H1 (cell line): ENCODE measurements around the gene HRH2. TPM values are rescaled to one million over a fixed set of nuclear protein-coding genes. Genes with fewer than 3 reads are reported as not detected.

Experiments used
- CTCF ChIA-PET: fragments of 300-600 bp; sonication (Branson Sonifier 250); formaldehyde crosslinking; loops from one replicate; lab custom pipeline; 2021; ENCODE audit not compliant: partially characterized antibody; lab: Charles Lee
- POLR2A ChIA-PET: fragments of 300-600 bp; sonication (Branson Sonifier 250); formaldehyde crosslinking; loops from one replicate; lab custom pipeline; 2021; ENCODE audit warnings: inconsistent platforms; ENCODE audit not compliant: partially characterized antibody; lab: Charles Lee
- DNase-seq, 2 experiments: peaks; one replicate each; pipeline versions ENCODE4 v3.0.0 to v3.0.0-alpha.2; 2010 to 2022; ENCODE audit warnings: low spot score in 2 of 2, low read depth in 1 of 2, mixed read lengths in 1 of 2
- FAIRE-seq: peaks from 2 replicates; lab custom pipeline; 2011; peaks lifted over from hg19 to GRCh38; lab: Jason Lieb, UNC
- H2AFZ ChIP-seq: 2 replicates; pipeline ENCODE4 v1.8.1; 2012; ENCODE audit warnings: low read length, inconsistent platforms
- H2AK5ac ChIP-seq: 2 replicates; pipeline ENCODE4 v1.6.1; 2013; ENCODE audit warnings: low read depth, low read length
- H2BK120ac ChIP-seq: replicated peaks from 2 replicates; pipeline ENCODE3; 2013; ENCODE audit warnings: low read depth, low read length, inconsistent platforms
- H2BK12ac ChIP-seq: 2 replicates; pipeline ENCODE4 v1.6.1; 2013; ENCODE audit warnings: low read depth, low read length
- H2BK15ac ChIP-seq: 2 replicates; pipeline ENCODE4 v1.6.1; 2013; ENCODE audit warnings: low read length
- H2BK20ac ChIP-seq: 2 replicates; pipeline ENCODE4 v1.6.1; 2013; ENCODE audit warnings: low read length
- H2BK5ac ChIP-seq: 2 replicates; pipeline ENCODE4 v1.6.1; 2013; ENCODE audit warnings: low read depth, low read length
- H3K14ac ChIP-seq: 2 replicates; pipeline ENCODE4 v1.6.1; 2013; ENCODE audit warnings: inconsistent platforms; ENCODE audit not compliant: insufficient read length
- H3K18ac ChIP-seq: 2 replicates; pipeline ENCODE4 v1.6.1; 2013; ENCODE audit warnings: low read length; ENCODE audit errors: extremely low read depth
- H3K23ac ChIP-seq: 2 replicates; pipeline ENCODE4 v1.6.1; 2013; ENCODE audit warnings: inconsistent platforms; ENCODE audit not compliant: insufficient read length
- H3K23me2 ChIP-seq: 2 replicates; pipeline ENCODE4 v1.6.1; 2013; ENCODE audit warnings: low read depth, low read length
- H3K27ac ChIP-seq: 2 replicates; pipeline ENCODE4 v1.6.1; 2011; ENCODE audit warnings: low read depth, low read length, inconsistent platforms
- H3K27me3 ChIP-seq, 4 experiments: replicated peaks in 1 of 4; 1 replicate in 1 of 4; 2 replicates in 3 of 4; pipeline versions ENCODE4 v1.6.1 to v1.8.1; 2011 to 2013; ENCODE audit warnings: low read length in 3 of 4, mild to moderate bottlenecking in 3 of 4, inconsistent platforms in 2 of 4, mixed read lengths in 2 of 4, moderate library complexity in 1 of 4; ENCODE audit not compliant: control insufficient read depth in 3 of 4, insufficient read depth in 3 of 4; ENCODE audit errors: extremely low read depth in 1 of 4
- H3K36me3 ChIP-seq, 4 experiments: 2 replicates each; pipeline versions ENCODE4 v1.6.1 to v1.8.1; 2011 to 2013; ENCODE audit warnings: mild to moderate bottlenecking in 4 of 4, low read length in 3 of 4, moderate library complexity in 2 of 4, control low read depth in 1 of 4, inconsistent platforms in 1 of 4; ENCODE audit not compliant: insufficient read depth in 4 of 4, control insufficient read depth in 2 of 4
- H3K4ac ChIP-seq: replicated peaks from 2 replicates; pipeline ENCODE3; 2013; ENCODE audit warnings: low read length, low read depth, mixed read lengths, inconsistent platforms; ENCODE audit not compliant: insufficient read length
- H3K4me1 ChIP-seq, 4 experiments: replicated peaks in 1 of 4; 1 replicate in 1 of 4; 2 replicates in 3 of 4; pipeline versions ENCODE4 v1.6.1 to v1.8.1; 2011 to 2013; ENCODE audit warnings: low read length in 3 of 4, inconsistent platforms in 2 of 4, mixed read lengths in 1 of 4; ENCODE audit not compliant: insufficient read depth in 4 of 4, control insufficient read depth in 3 of 4
- H3K4me2 ChIP-seq, 2 experiments: 2 replicates each; pipeline versions ENCODE4 v1.6.1 to v1.8.1; 2011 to 2013; ENCODE audit warnings: low read depth in 2 of 2, low read length in 2 of 2, control low read depth in 1 of 2, inconsistent platforms in 1 of 2, mild to moderate bottlenecking in 1 of 2; ENCODE audit not compliant: insufficient read depth in 1 of 2
- H3K4me3 ChIP-seq, 4 experiments: fragments of 200-600, 300-600 bp in 1 of 4; sonication (generic), shearing (Covaris generic), sonication (Bioruptor Twin) in 1 of 4; 2 replicates each; pipeline versions ENCODE4 v1.5.1 to v1.8.1; 2011 to 2016; ENCODE audit warnings: low read length in 4 of 4, low read depth in 3 of 4, control low read depth in 2 of 4, inconsistent platforms in 2 of 4, mild to moderate bottlenecking in 2 of 4, mixed read lengths in 1 of 4, moderate library complexity in 1 of 4; ENCODE audit not compliant: insufficient read depth in 2 of 4; ENCODE audit errors: extremely low read depth in 1 of 4
- H3K56ac ChIP-seq: replicated peaks from 2 replicates; pipeline ENCODE3; 2013; ENCODE audit warnings: low read depth, mild to moderate bottlenecking, mixed read lengths, low read length, inconsistent platforms; ENCODE audit not compliant: insufficient read length
- H3K79me1 ChIP-seq: 2 replicates; pipeline ENCODE4 v1.6.1; 2013; ENCODE audit warnings: low read depth, low read length, control low read depth
- H3K79me2 ChIP-seq, 2 experiments: 2 replicates each; pipeline versions ENCODE4 v1.6.1 to v1.8.1; 2012 to 2013; ENCODE audit warnings: low read length in 2 of 2, mild to moderate bottlenecking in 2 of 2, inconsistent platforms in 1 of 2; ENCODE audit not compliant: insufficient read depth in 2 of 2, control insufficient read depth in 1 of 2
- H3K9ac ChIP-seq, 4 experiments: replicated peaks in 1 of 4; 1 replicate in 1 of 4; 2 replicates in 3 of 4; pipeline versions ENCODE4 v1.6.1 to v1.8.1; 2011 to 2013; ENCODE audit warnings: low read depth in 3 of 4, low read length in 3 of 4, control low read depth in 2 of 4, mild to moderate bottlenecking in 2 of 4, moderate library complexity in 2 of 4, inconsistent platforms in 1 of 4; ENCODE audit errors: extremely low read depth in 1 of 4
- H3K9me3 ChIP-seq, 2 experiments: 2 replicates each; pipeline versions ENCODE4 v1.6.1 to v1.8.1; 2012 to 2013; ENCODE audit warnings: mild to moderate bottlenecking in 2 of 2, moderate library complexity in 2 of 2, control low read depth in 1 of 2, inconsistent platforms in 1 of 2, low read depth in 1 of 2, low read length in 1 of 2, mixed read lengths in 1 of 2; ENCODE audit not compliant: insufficient read depth in 2 of 2
- H4K20me1 ChIP-seq, 2 experiments: replicated peaks in 1 of 2; 2 replicates each; pipeline versions ENCODE3 to v1.8.1; 2011 to 2013; ENCODE audit warnings: inconsistent platforms in 2 of 2, low read length in 2 of 2, mild to moderate bottlenecking in 1 of 2; ENCODE audit not compliant: insufficient read depth in 2 of 2, control insufficient read depth in 1 of 2
- H4K5ac ChIP-seq: 2 replicates; pipeline ENCODE4 v1.6.1; 2013; ENCODE audit warnings: low read length, low read depth, mixed read lengths, inconsistent platforms; ENCODE audit not compliant: insufficient read length
- H4K8ac ChIP-seq: 2 replicates; pipeline ENCODE4 v1.8.0; 2013; ENCODE audit warnings: mild to moderate bottlenecking, moderate library complexity, low read length, inconsistent platforms; ENCODE audit not compliant: insufficient read depth; ENCODE audit errors: extremely low read depth
- H4K91ac ChIP-seq: replicated peaks from 2 replicates; pipeline ENCODE3; 2013; ENCODE audit warnings: low read length, mixed read lengths, inconsistent platforms; ENCODE audit not compliant: insufficient read length
- CBX5 ChIP-seq: fragments of 300-800, 300-1000 bp; sonication (generic); IDR thresholded peaks from 2 replicates; pipeline ENCODE4 v1.7.1; 2016; ENCODE audit warnings: antibody characterized with exemption, low read length, low read depth
- CHD1 ChIP-seq: IDR thresholded peaks from 2 replicates; pipeline ENCODE4 v1.6.1; 2012; ENCODE audit warnings: low read depth, low read length, improper control_type of control experiment
- CHD2 ChIP-seq: IDR thresholded peaks from 2 replicates; pipeline ENCODE4 v1.6.1; 2012; ENCODE audit warnings: low read length, improper control_type of control experiment
- EGR1 ChIP-seq: IDR thresholded peaks from 2 replicates; pipeline ENCODE4 v1.6.1; 2011; ENCODE audit warnings: low read depth, low read length, borderline replicate concordance
- GABPA ChIP-seq: IDR thresholded peaks from 2 replicates; pipeline ENCODE4 v1.6.1; 2011; ENCODE audit warnings: mild to moderate bottlenecking, low read length, moderate library complexity, borderline replicate concordance; ENCODE audit not compliant: insufficient read depth
- HDAC6 ChIP-seq: IDR thresholded peaks from one replicate; pipeline ENCODE4 v1.7.1; 2012; ENCODE audit warnings: low read depth, mild to moderate bottlenecking, inconsistent platforms, low read length, moderate library complexity
- POLR2A ChIP-seq, 2 experiments: IDR thresholded peaks; 1 replicate in 1 of 2; 2 replicates in 1 of 2; pipeline ENCODE4 v1.6.1; 2011; ENCODE audit warnings: low read depth in 2 of 2, low read length in 2 of 2, mild to moderate bottlenecking in 2 of 2; ENCODE audit errors: control extremely low read depth in 1 of 2
- SAP30 ChIP-seq: fragments of 300-600 bp; sonication (generic); IDR thresholded peaks from 2 replicates; pipeline ENCODE4 v1.7.1; 2012; ENCODE audit warnings: low read length, moderate library complexity, mild to moderate bottlenecking, inconsistent platforms; ENCODE audit not compliant: insufficient read depth, insufficient replicate concordance
- SIRT6 ChIP-seq: IDR thresholded peaks from one replicate; pipeline ENCODE4 v1.7.1; 2012; ENCODE audit warnings: low read length, inconsistent platforms
- TBP ChIP-seq: IDR thresholded peaks from 2 replicates; pipeline ENCODE4 v1.6.1; 2011; ENCODE audit warnings: low read depth, low read length, improper control_type of control experiment
- YY1 ChIP-seq: IDR thresholded peaks from 2 replicates; pipeline ENCODE4 v1.6.1; 2011; ENCODE audit warnings: low read depth, mild to moderate bottlenecking, low read length
- ZNF274 ChIP-seq: IDR thresholded peaks from 2 replicates; pipeline ENCODE4 v1.7.0; 2012; ENCODE audit warnings: low read length, borderline replicate concordance; ENCODE audit errors: extremely low read depth
- WGBS, 2 experiments: shearing (Covaris generic) in 1 of 2; methylation state at CpG; one replicate each; pipeline versions ENCODE4 v1.1.6 to v1.1.7; 2013 to 2015; ENCODE audit warnings: low lambda C conversion rate in 2 of 2, mixed read lengths in 2 of 2, inconsistent platforms in 1 of 2, low coverage in 1 of 2, missing lambda C conversion rate in 1 of 2; ENCODE audit not compliant: insufficient replicate concordance in 2 of 2, insufficient coverage in 1 of 2, insufficient read length in 1 of 2; ENCODE audit errors: extremely low coverage in 1 of 2, missing lambda C conversion rate in 1 of 2; 5-methylcytosine and 5-hydroxymethylcytosine counted together
- polyA plus RNA-seq, 7 experiments: library from polyadenylated mRNA; depleted of rRNA in 3 of 7; stranded (reverse) in 5 of 7; unstranded in 2 of 7; fragments of >200 nt in 5 of 7; fragments of 200-250 nt in 2 of 7; gene quantifications; 1 replicate in 5 of 7; 2 replicates in 1 of 7; 4 replicates in 1 of 7; pipeline versions ENCODE4 v1.2.1 to v1.2.3, GENCODE V29; 2011 to 2013; ENCODE audit warnings: missing spikeins in 2 of 7, mixed read lengths in 2 of 7
- total RNA-seq: library from RNA; stranded (reverse); fragmentation: NEBNext Ultra II Directional; extraction: Animal tissue kit (Norgen Biotek cat#: 25700); gene quantifications from 2 replicates; pipeline ENCODE4 v1.2.1, GENCODE V29; 2021
- TF ChIP-seq, protein P1 (sequence below): IDR thresholded peaks from 2 replicates; pipeline ENCODE4 v1.6.1; 2011; ENCODE audit warnings: low read depth, mild to moderate bottlenecking, low read length; ENCODE audit not compliant: insufficient read depth
- TF ChIP-seq, protein P2 (sequence below): IDR thresholded peaks from 2 replicates; pipeline ENCODE4 v1.6.1; 2012; ENCODE audit warnings: inconsistent platforms

HRH2 gene
- total and polyA plus RNA-seq, 2 of the 8 experiments (the other 6 are each of a cell fraction or from before 2014, with no cell fraction given): 7.8 to 8.1 TPM

DNA sequence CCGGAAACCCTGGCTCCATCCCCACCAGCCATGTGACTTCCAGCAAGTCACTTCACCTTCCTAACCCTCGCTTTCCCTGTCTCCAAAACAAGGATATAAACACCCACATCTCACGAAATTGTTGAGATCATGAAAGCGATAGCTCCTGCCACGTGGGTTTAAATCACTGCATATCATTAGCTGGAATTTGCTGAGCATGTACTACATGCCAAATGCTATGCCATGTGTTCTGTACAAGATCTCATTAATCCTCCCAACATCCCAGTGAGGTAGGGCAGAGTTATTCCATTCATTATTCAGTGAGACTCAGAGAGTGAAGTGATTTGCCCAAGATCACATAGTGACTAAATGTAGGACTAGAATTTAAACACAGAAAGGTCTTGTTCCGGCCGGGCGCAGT is 29.2 kb upstream of the HRH2 start:
- Histone ChIP-seq H3K36me3 (no peaks in the 10 kb centered on the region), H3K14ac (no peak overlapping the region), H3K4me3 (no peak overlapping the region), H3K4me1 (peaks cover 0 to 13% (median 6%) of the 10 kb centered on the region in 4 experiments; a peak in 5 of 7 replicates), H3K56ac (no peak overlapping the region), H2BK15ac (no peak overlapping the region), H4K91ac (no peak overlapping the region), H3K79me1 (no peaks in the 10 kb centered on the region), H3K23ac (no peak overlapping the region), H3K23me2 (no peaks in the 10 kb centered on the region), H3K4ac (no peak overlapping the region), H3K4me2 (no peak overlapping the region), H4K20me1 (no peaks in the 10 kb centered on the region), H2BK20ac (0 out of 2 replicates have a peak overlapping the region, but pooled peaks have one; percentile 11), H2BK12ac (no peak overlapping the region), H3K9me3 (peaks cover 0 to 6% of the 10 kb centered on the region in 2 experiments; a peak in 1 of 4 replicates), H3K9ac (no peak overlapping the region), H3K18ac (no peak overlapping the region), H2AFZ (no peak overlapping the region), H4K5ac (no peak overlapping the region), H3K27me3 (no peaks in the 10 kb centered on the region), H4K8ac (no peak overlapping the region), H2AK5ac (no peak overlapping the region), H3K27ac (no peak overlapping the region), H2BK120ac (no peak overlapping the region), H3K79me2 (no peaks in the 10 kb centered on the region), H2BK5ac (no peak overlapping the region)
- ChIA-PET CTCF (interaction anchor here (1.3 to 3.6 kb wide), 6 partner anchors 10 to 94 kb away, joined by 3 to 19 read pairs (median 8); no protein-coding TSS in a partner anchor), POLR2A (interaction anchor here (1.6 kb wide), 1 partner anchor 10 kb away, joined by 4 read pairs; no protein-coding TSS in a partner anchor)
- DNase-seq: no peak
- WGBS, 2 experiments: 91% methylated on average over 8 of the region's 8 CpGs; no CpG with 5 or more reads in 1 of the 2 experiments
- no peak for FAIRE-seq
- no peak for TF ChIP-seq SAP30
- no peak for TF ChIP-seq ZNF274
- TF ChIP-seq, protein P1, sequence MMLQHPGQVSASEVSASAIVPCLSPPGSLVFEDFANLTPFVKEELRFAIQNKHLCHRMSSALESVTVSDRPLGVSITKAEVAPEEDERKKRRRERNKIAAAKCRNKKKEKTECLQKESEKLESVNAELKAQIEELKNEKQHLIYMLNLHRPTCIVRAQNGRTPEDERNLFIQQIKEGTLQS: no peak
- TF ChIP-seq CHD2: no peak
- TF ChIP-seq CBX5: no peak
- TF ChIP-seq HDAC6: no peak
- TF ChIP-seq EGR1: no peak
- TF ChIP-seq CHD1: no peak
- no peak for TF ChIP-seq TBP
- TF ChIP-seq YY1: no peak
- no peak for TF ChIP-seq SIRT6
- TF ChIP-seq, protein P2, sequence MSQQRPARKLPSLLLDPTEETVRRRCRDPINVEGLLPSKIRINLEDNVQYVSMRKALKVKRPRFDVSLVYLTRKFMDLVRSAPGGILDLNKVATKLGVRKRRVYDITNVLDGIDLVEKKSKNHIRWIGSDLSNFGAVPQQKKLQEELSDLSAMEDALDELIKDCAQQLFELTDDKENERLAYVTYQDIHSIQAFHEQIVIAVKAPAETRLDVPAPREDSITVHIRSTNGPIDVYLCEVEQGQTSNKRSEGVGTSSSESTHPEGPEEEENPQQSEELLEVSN: no peak
- TF ChIP-seq POLR2A (IDR thresholded peaks at IDR 0.05; ENCODE audit: control extremely low read depth in 1 of 2, low read depth in 2 of 2, low read length in 2 of 2): no peak
- TF ChIP-seq GABPA: no peak
